HepG2 (cell line): ENCODE measurements around the gene ARL11. TPM values are rescaled to one million over a fixed set of nuclear protein-coding genes. Genes with fewer than 3 reads are reported as not detected.

Experiments
- ATAC-seq: fragments of 200-7000 bp; cut with Tn5 transposase; 3 replicates; pipeline ENCODE4 v1.9.1; 2020; ENCODE audit warnings: mild to moderate bottlenecking, moderate library complexity
- BruUV-seq: library from RNA; stranded (reverse); fragments of 400-500 nt; replicated peaks from 2 replicates; lab custom pipeline; 2021; lab: Mats Ljungman, UMichigan
- CTCF ChIA-PET: fragments of 300-600 bp; formaldehyde crosslinking; extraction: SDS; loops from one replicate; lab custom pipeline; 2021; ENCODE audit warnings: low total read pairs, inconsistent platforms, low intra/inter-chr PET ratio; lab: Yijun Ruan, JAX
- POLR2A ChIA-PET: fragments of 350-600 bp; sonication (Branson Sonifier 250); formaldehyde crosslinking; loops from one replicate; lab custom pipeline; 2020; ENCODE audit warnings: antibody characterized with exemption, inconsistent platforms; lab: Yijun Ruan, JAX
- DNase-seq: peaks from one replicate; pipeline ENCODE4 v3.0.0-alpha.2; 2015; ENCODE audit warnings: low spot score
- FAIRE-seq: peaks from 3 replicates; lab custom pipeline; 2011; peaks lifted over from hg19 to GRCh38; lab: Jason Lieb, UNC
- H2AFZ ChIP-seq: one replicate; pipeline ENCODE4 v1.6.1; 2011; ENCODE audit warnings: low read length, inconsistent platforms
- H3K27ac ChIP-seq: fragments of 300-600 bp; 3 replicates; pipeline ENCODE4 v1.8.0; 2011; ENCODE audit warnings: mixed run types, mild to moderate bottlenecking, mixed read lengths, low read length, inconsistent platforms; ENCODE audit not compliant: insufficient read depth; ENCODE audit errors: extremely low read length
- H3K27me3 ChIP-seq, 2 experiments: fragments of 200-600 bp in 1 of 2; 2 replicates in 1 of 2; 3 replicates in 1 of 2; pipeline versions ENCODE4 v1.6.0 to v1.8.0; 2011; ENCODE audit warnings: low read length in 2 of 2, mild to moderate bottlenecking in 2 of 2, moderate library complexity in 2 of 2, inconsistent platforms in 1 of 2; ENCODE audit not compliant: insufficient read depth in 2 of 2, control insufficient read depth in 1 of 2
- H3K36me3 ChIP-seq, 2 experiments: fragments of 200-600 bp in 1 of 2; replicated peaks in 1 of 2; 2 replicates in 1 of 2; 3 replicates in 1 of 2; pipeline versions ENCODE4 v1.5.1 to v1.8.0; 2011; ENCODE audit warnings: low read length in 2 of 2, inconsistent platforms in 1 of 2; ENCODE audit not compliant: insufficient read depth in 2 of 2, control insufficient read depth in 1 of 2
- H3K4me1 ChIP-seq: 2 replicates; pipeline ENCODE4 v1.5.1; 2012; ENCODE audit warnings: low read length, inconsistent platforms; ENCODE audit not compliant: insufficient read depth
- H3K4me2 ChIP-seq: 2 replicates; pipeline ENCODE4 v1.6.0; 2011; ENCODE audit warnings: low read depth, low read length, inconsistent platforms
- H3K4me3 ChIP-seq, 3 experiments: fragments of 200-600 bp in 1 of 3; sonication (generic), shearing (Covaris generic) in 1 of 3; replicated peaks in 1 of 3; 2 replicates each; pipeline ENCODE4 v1.5.1; 2011 to 2016; ENCODE audit warnings: low read length in 3 of 3, inconsistent platforms in 2 of 3, low read depth in 2 of 3, mild to moderate bottlenecking in 2 of 3, control low read depth in 1 of 3, mixed read lengths in 1 of 3; ENCODE audit not compliant: insufficient read depth in 1 of 3
- H3K79me2 ChIP-seq: one replicate; pipeline ENCODE4 v1.6.1; 2011; ENCODE audit warnings: low read length, inconsistent platforms; ENCODE audit not compliant: insufficient read depth
- H3K9ac ChIP-seq: 2 replicates; pipeline ENCODE4 v1.6.0; 2011; ENCODE audit warnings: mild to moderate bottlenecking, low read depth, low read length, inconsistent platforms; ENCODE audit not compliant: insufficient read depth
- H3K9me3 ChIP-seq: 2 replicates; pipeline ENCODE4 v1.5.1; 2012; ENCODE audit warnings: mild to moderate bottlenecking, low read length
- H4K20me1 ChIP-seq: 2 replicates; pipeline ENCODE4 v1.6.0; 2011; ENCODE audit warnings: inconsistent platforms, mild to moderate bottlenecking, low read length, moderate library complexity; ENCODE audit not compliant: insufficient read depth
- SATB2 ChIP-seq: sonication (generic); formaldehyde crosslinking; IDR thresholded peaks from 2 replicates; pipeline ENCODE4 v1.5.0; 2020; ENCODE audit warnings: missing genetic modification reagents
- ZNF496 ChIP-seq: sonication (generic); formaldehyde crosslinking; IDR thresholded peaks from 2 replicates; pipeline ENCODE4 v1.8.1; 2023; ENCODE audit warnings: mild to moderate bottlenecking, moderate library complexity, missing genetic modification reagents; ENCODE audit not compliant: insufficient replicate concordance
- ZNF678 ChIP-seq: sonication (generic); formaldehyde crosslinking; IDR thresholded peaks from 2 replicates; pipeline ENCODE4 v1.4.0; 2020; ENCODE audit warnings: mild to moderate bottlenecking, missing genetic modification reagents
- WGBS: methylation state at CpG from one replicate; pipeline ENCODE4 v1.1.6; 2017; ENCODE audit warnings: low lambda C conversion rate; 5-methylcytosine and 5-hydroxymethylcytosine counted together
- in situ Hi-C: cut with HindIII; loops from 2 replicates; pipeline ENCODE4 v1.10.0; 2017; ENCODE audit warnings: low pct_unique_long_range_greater_than_20kb; ENCODE audit not compliant: extremely low pct_ligation_motif_present
- intact Hi-C: fragments of 100-400 bp; cut with micrococcal nuclease; formaldehyde crosslinking; loops from one replicate; pipeline ENCODE4 v1.10.0; 2022; ENCODE audit not compliant: unreplicated experiment
- polyA plus RNA-seq, 8 experiments: library from polyadenylated mRNA; depleted of rRNA in 3 of 8; stranded (reverse) in 7 of 8; unstranded in 1 of 8; fragments of >200 nt; fragmentation: Illumina TruSeq in 4 of 8; extraction: Trizol in 4 of 8; gene quantifications; 2 replicates each; pipeline versions ENCODE4 v1.2.1 to v1.2.3, GENCODE V29; 2011 to 2016; ENCODE audit warnings: low read depth in 4 of 8, missing spikeins in 1 of 8, mixed read lengths in 1 of 8; ENCODE audit not compliant: insufficient read depth in 1 of 8
- total RNA-seq, 5 experiments: library from RNA; depleted of rRNA; stranded (reverse); fragments of >200 nt; fragmentation: Illumina TruSeq; extraction: Trizol; gene quantifications; 2 replicates each; pipeline ENCODE4 v1.2.3, GENCODE V29; 2016; ENCODE audit warnings: low read depth in 1 of 5
- TF ChIP-seq, protein P1 (sequence below): sonication (generic); formaldehyde crosslinking; IDR thresholded peaks from 2 replicates; pipeline ENCODE4 v1.4.0; 2020; ENCODE audit warnings: missing genetic modification reagents, borderline replicate concordance
- TF ChIP-seq, protein P2 (sequence below): sonication (generic); formaldehyde crosslinking; IDR thresholded peaks from 2 replicates; pipeline ENCODE4 v1.5.1; 2020; ENCODE audit warnings: mild to moderate bottlenecking, missing genetic modification reagents, moderate library complexity

The ARL11 gene
- total and polyA plus RNA-seq, 2 of the 13 experiments (the other 11 are each of a cell fraction or from before 2014, with no cell fraction given): 0.04 to 0.22 TPM

DNA sequence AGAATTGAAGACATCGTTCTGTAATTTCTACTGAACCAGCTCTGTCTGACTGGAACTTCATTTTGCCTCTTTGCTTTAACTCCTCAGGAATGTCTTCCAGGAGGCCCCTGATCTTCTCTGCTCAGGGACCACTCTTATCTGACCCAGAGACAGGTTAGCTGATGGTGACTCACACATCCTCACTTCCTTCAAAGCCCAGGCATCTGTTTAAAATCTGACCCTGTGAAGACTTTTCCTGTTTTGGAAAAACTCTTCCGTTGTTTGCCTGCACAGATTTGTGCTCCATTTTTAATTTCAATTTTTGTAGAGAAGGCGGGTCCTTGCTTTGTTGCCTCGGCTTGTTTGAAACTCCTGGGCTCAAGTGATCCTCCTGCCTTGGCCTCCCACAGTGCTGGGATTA, 1.6 kb downstream of the ARL11 start (continued):
- TF ChIP-seq SATB2 (CRISPR knock-in tag) (no peak), ZNF496 (CRISPR knock-in tag) (no peak)
- TF ChIP-seq, protein P1, sequence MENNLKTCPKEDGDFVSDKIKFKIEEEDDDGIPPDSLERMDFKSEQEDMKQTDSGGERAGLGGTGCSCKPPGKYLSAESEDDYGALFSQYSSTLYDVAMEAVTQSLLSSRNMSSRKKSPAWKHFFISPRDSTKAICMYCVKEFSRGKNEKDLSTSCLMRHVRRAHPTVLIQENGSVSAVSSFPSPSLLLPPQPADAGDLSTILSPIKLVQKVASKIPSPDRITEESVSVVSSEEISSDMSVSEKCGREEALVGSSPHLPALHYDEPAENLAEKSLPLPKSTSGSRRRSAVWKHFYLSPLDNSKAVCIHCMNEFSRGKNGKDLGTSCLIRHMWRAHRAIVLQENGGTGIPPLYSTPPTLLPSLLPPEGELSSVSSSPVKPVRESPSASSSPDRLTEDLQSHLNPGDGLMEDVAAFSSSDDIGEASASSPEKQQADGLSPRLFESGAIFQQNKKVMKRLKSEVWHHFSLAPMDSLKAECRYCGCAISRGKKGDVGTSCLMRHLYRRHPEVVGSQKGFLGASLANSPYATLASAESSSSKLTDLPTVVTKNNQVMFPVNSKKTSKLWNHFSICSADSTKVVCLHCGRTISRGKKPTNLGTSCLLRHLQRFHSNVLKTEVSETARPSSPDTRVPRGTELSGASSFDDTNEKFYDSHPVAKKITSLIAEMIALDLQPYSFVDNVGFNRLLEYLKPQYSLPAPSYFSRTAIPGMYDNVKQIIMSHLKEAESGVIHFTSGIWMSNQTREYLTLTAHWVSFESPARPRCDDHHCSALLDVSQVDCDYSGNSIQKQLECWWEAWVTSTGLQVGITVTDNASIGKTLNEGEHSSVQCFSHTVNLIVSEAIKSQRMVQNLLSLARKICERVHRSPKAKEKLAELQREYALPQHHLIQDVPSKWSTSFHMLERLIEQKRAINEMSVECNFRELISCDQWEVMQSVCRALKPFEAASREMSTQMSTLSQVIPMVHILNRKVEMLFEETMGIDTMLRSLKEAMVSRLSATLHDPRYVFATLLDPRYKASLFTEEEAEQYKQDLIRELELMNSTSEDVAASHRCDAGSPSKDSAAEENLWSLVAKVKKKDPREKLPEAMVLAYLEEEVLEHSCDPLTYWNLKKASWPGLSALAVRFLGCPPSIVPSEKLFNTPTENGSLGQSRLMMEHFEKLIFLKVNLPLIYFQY (CRISPR knock-in tag): no peak

DNA sequence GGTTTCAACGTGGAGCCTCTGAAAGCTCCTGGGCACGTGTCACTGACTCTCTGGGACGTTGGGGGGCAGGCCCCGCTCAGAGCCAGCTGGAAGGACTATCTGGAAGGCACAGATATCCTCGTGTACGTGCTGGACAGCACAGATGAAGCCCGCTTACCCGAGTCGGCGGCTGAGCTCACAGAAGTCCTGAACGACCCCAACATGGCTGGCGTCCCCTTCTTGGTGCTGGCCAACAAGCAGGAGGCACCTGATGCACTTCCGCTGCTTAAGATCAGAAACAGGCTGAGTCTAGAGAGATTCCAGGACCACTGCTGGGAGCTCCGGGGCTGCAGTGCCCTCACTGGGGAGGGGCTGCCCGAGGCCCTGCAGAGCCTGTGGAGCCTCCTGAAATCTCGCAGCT, 2.3 kb downstream of the ARL11 start:
- no peaks in the 10 kb centered on the region for H3K9me3 ChIP-seq
- no peak overlapping the region for H2AFZ ChIP-seq
- peaks cover 45% of the 10 kb centered on the region for H3K4me1 ChIP-seq
- no CpG with 5 or more reads among the region's 16 CpGs for WGBS
- DNase-seq (no peak), FAIRE-seq (no peak), ATAC-seq (no peak)
- H3K27me3 ChIP-seq: no peaks in the 10 kb centered on the region; a peak in 1 of 5 replicates
- ChIA-PET CTCF (no interaction called here), POLR2A (no interaction called here)
- H3K36me3 ChIP-seq: no peaks in the 10 kb centered on the region
- H3K4me2 ChIP-seq: no peak overlapping the region
- H3K4me3 ChIP-seq: no peak overlapping the region
- intact Hi-C loops (no loop called here), in situ Hi-C loops (no loop called here)
- no peaks in the 10 kb centered on the region for H4K20me1 ChIP-seq
- TF ChIP-seq, protein P2, sequence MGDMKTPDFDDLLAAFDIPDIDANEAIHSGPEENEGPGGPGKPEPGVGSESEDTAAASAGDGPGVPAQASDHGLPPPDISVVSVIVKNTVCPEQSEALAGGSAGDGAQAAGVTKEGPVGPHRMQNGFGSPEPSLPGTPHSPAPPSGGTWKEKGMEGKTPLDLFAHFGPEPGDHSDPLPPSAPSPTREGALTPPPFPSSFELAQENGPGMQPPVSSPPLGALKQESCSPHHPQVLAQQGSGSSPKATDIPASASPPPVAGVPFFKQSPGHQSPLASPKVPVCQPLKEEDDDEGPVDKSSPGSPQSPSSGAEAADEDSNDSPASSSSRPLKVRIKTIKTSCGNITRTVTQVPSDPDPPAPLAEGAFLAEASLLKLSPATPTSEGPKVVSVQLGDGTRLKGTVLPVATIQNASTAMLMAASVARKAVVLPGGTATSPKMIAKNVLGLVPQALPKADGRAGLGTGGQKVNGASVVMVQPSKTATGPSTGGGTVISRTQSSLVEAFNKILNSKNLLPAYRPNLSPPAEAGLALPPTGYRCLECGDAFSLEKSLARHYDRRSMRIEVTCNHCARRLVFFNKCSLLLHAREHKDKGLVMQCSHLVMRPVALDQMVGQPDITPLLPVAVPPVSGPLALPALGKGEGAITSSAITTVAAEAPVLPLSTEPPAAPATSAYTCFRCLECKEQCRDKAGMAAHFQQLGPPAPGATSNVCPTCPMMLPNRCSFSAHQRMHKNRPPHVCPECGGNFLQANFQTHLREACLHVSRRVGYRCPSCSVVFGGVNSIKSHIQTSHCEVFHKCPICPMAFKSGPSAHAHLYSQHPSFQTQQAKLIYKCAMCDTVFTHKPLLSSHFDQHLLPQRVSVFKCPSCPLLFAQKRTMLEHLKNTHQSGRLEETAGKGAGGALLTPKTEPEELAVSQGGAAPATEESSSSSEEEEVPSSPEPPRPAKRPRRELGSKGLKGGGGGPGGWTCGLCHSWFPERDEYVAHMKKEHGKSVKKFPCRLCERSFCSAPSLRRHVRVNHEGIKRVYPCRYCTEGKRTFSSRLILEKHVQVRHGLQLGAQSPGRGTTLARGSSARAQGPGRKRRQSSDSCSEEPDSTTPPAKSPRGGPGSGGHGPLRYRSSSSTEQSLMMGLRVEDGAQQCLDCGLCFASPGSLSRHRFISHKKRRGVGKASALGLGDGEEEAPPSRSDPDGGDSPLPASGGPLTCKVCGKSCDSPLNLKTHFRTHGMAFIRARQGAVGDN: peak; percentile 17; the same call in 1 of the 2 replicates
- no peak for TF ChIP-seq ZNF678
- no peaks in the 10 kb centered on the region for H3K79me2 ChIP-seq
- H3K9ac ChIP-seq: no peak overlapping the region
- BruUV-seq: no TSS peak
- H3K27ac ChIP-seq: no peak overlapping the region
